GM23338 (cell line): Measurements from ENCODE around the gene TSPAN19. TPM values are rescaled to one million over a fixed set of nuclear protein-coding genes. Genes with fewer than 3 reads are reported as not detected.

ENCODE experiments used
- ATAC-seq: fragments of 200-7000 bp; cut with Tn5 transposase; 3 replicates; pipeline ENCODE4 v1.9.1; 2020
- DNase-seq: peaks from one replicate; pipeline ENCODE4 v3.0.0-alpha.2; 2015; ENCODE audit warnings: low spot score
- H2AFZ ChIP-seq: fragments of 200-600 bp; sonication (generic); 2 replicates; pipeline ENCODE4 v1.8.0; 2016; ENCODE audit warnings: antibody characterized with exemption, mild to moderate bottlenecking, moderate library complexity
- H3F3A ChIP-seq: fragments of 200-600 bp; sonication (generic); replicated peaks from 2 replicates; pipeline ENCODE4 v1.8.0; 2017; ENCODE audit warnings: antibody characterized with exemption, mixed run types, low read depth
- H3K27ac ChIP-seq: fragments of 200-600 bp; sonication (generic); 2 replicates; pipeline ENCODE4 v1.6.1; 2016; ENCODE audit warnings: low read depth
- H3K27me3 ChIP-seq: fragments of 200-600 bp; sonication (generic); 2 replicates; pipeline ENCODE4 v1.8.0; 2016; ENCODE audit warnings: mild to moderate bottlenecking, mixed run types, moderate library complexity; ENCODE audit not compliant: insufficient read depth
- H3K36me3 ChIP-seq: fragments of 200-600 bp; sonication (generic); 2 replicates; pipeline ENCODE4 v1.8.0; 2016; ENCODE audit warnings: mild to moderate bottlenecking; ENCODE audit not compliant: insufficient read depth
- H3K4me1 ChIP-seq: fragments of 200-600 bp; sonication (generic); 2 replicates; pipeline ENCODE4 v1.8.0; 2016; ENCODE audit warnings: mild to moderate bottlenecking, moderate library complexity; ENCODE audit not compliant: insufficient read depth
- H3K4me2 ChIP-seq: fragments of 200-600 bp; sonication (generic); 2 replicates; pipeline ENCODE4 v1.7.1; 2017; ENCODE audit warnings: mixed run types
- H3K4me3 ChIP-seq: fragments of 200-600 bp; sonication (generic); 2 replicates; pipeline ENCODE4 v1.6.1; 2016; ENCODE audit warnings: mixed run types
- H3K79me2 ChIP-seq: fragments of 200-600 bp; sonication (generic); replicated peaks from 2 replicates; pipeline ENCODE4 v1.8.0; 2017; ENCODE audit warnings: mild to moderate bottlenecking; ENCODE audit not compliant: insufficient read depth
- H3K9me2 ChIP-seq: fragments of 200-600 bp; sonication (generic); 2 replicates; pipeline ENCODE4 v1.8.0; 2017; ENCODE audit not compliant: insufficient read depth
- H4K20me1 ChIP-seq: fragments of 200-600 bp; sonication (generic); replicated peaks from 2 replicates; pipeline ENCODE4 v1.8.0; 2017; ENCODE audit warnings: mild to moderate bottlenecking; ENCODE audit not compliant: insufficient read depth
- H3K27ac Mint-ChIP-seq: 2 replicates; pipeline ENCODE4 v1.8.0; 2020; ENCODE audit warnings: inconsistent platforms, mild to moderate bottlenecking, moderate library complexity, mixed read lengths
- H3K27me3 Mint-ChIP-seq: 3 replicates; pipeline ENCODE4 v1.8.0; 2022; ENCODE audit warnings: low read depth, mild to moderate bottlenecking, moderate library complexity, mixed read lengths, inconsistent platforms; ENCODE audit not compliant: insufficient read depth, poor library complexity
- H3K36me3 Mint-ChIP-seq: 3 replicates; pipeline ENCODE4 v1.8.0; 2021; ENCODE audit warnings: low read depth, mild to moderate bottlenecking, inconsistent platforms, moderate library complexity, mixed read lengths
- H3K4me1 Mint-ChIP-seq: 3 replicates; pipeline ENCODE4 v1.8.0; 2020; ENCODE audit warnings: mild to moderate bottlenecking, inconsistent platforms, mixed read lengths
- H3K4me3 Mint-ChIP-seq: 3 replicates; pipeline ENCODE4 v1.8.0; 2021; ENCODE audit warnings: moderate library complexity, mild to moderate bottlenecking, inconsistent platforms, mixed read lengths
- H3K9me3 Mint-ChIP-seq: 3 replicates; pipeline ENCODE4 v1.8.0; 2020; ENCODE audit warnings: moderate library complexity, mild to moderate bottlenecking, inconsistent platforms, mixed read lengths
- CTCF ChIP-seq, 2 experiments: fragments of 200-600 bp in 1 of 2; sonication (generic) in 1 of 2; conservative IDR thresholded peaks; 2 replicates each; pipeline versions ENCODE4 v1.5.1 to v1.6.1; 2016 to 2017; ENCODE audit warnings: antibody characterized with exemption in 2 of 2, low read depth in 2 of 2, mild to moderate bottlenecking in 2 of 2, moderate library complexity in 1 of 2
- ETS1 ChIP-seq: IDR thresholded peaks from 2 replicates; pipeline ENCODE4 v1.6.1; 2016; ENCODE audit warnings: antibody characterized with exemption
- EZH2 ChIP-seq: fragments of 200-600 bp; sonication (generic); IDR thresholded peaks from one replicate; pipeline ENCODE4 v1.8.0; 2017; ENCODE audit warnings: antibody characterized with exemption, mild to moderate bottlenecking, low read depth; ENCODE audit not compliant: unreplicated experiment
- JUNB ChIP-seq: IDR thresholded peaks from one replicate; pipeline ENCODE4 v1.6.1; 2016; ENCODE audit warnings: antibody characterized with exemption; ENCODE audit not compliant: unreplicated experiment
- NANOG ChIP-seq: IDR thresholded peaks from 2 replicates; pipeline ENCODE4 v1.6.1; 2016; ENCODE audit warnings: antibody characterized with exemption, borderline replicate concordance
- POLR2AphosphoS5 ChIP-seq: IDR thresholded peaks from 2 replicates; pipeline ENCODE4 v1.6.1; 2016; ENCODE audit warnings: antibody characterized with exemption, low read depth
- STAT1 ChIP-seq: IDR thresholded peaks from one replicate; pipeline ENCODE4 v1.6.1; 2016; ENCODE audit warnings: antibody characterized with exemption; ENCODE audit not compliant: unreplicated experiment
- ZNF114 ChIP-seq: fragments of 250-450 bp; sonication (Bioruptor Pico); IDR thresholded peaks from 2 replicates; pipeline ENCODE4 v1.5.0; 2020; ENCODE audit warnings: mild to moderate bottlenecking, moderate library complexity
- ZNF331 ChIP-seq: fragments of 250-450 bp; sonication (Bioruptor Pico); IDR thresholded peaks from 2 replicates; pipeline ENCODE4 v1.5.0; 2020; ENCODE audit warnings: low read depth, mild to moderate bottlenecking, moderate library complexity
- ZNF462 ChIP-seq: fragments of 250-450 bp; sonication (Bioruptor Pico); IDR thresholded peaks from 2 replicates; pipeline ENCODE4 v1.5.0; 2020; ENCODE audit warnings: mild to moderate bottlenecking, moderate library complexity
- polyA plus RNA-seq: library from polyadenylated mRNA; unstranded; fragments of >200 nt; fragmentation: Nextera tagmentation; extraction: Ambion mirVana; gene quantifications from 2 replicates; pipeline ENCODE4 v1.2.1, GENCODE V29; 2016
- total RNA-seq: library from RNA; depleted of rRNA; stranded (reverse); fragments of >200 nt; shearing (Covaris generic); gene quantifications from 2 replicates; pipeline ENCODE4 v1.2.3, GENCODE V29; 2014
- TF ChIP-seq, protein P1 (sequence below): IDR thresholded peaks from one replicate; pipeline ENCODE4 v1.6.1; 2018; ENCODE audit warnings: antibody characterized with exemption; ENCODE audit not compliant: unreplicated experiment

Gene TSPAN19
- total and polyA plus RNA-seq, 2 experiments from 2014 or later: 0.44 to 0.80 TPM

- no peaks in the 10 kb centered on the region for H3K9me2 ChIP-seq
- no peak overlapping the region for H3K4me2 ChIP-seq
- no peaks in the 10 kb centered on the region for H3K4me1 ChIP-seq
- Mint-ChIP-seq H3K27ac (no peak overlapping the region), H3K4me3 (no peak overlapping the region), H3K36me3 (no peaks in the 10 kb centered on the region), H3K4me1 (peaks cover 5% of the 10 kb centered on the region), H3K27me3 (no peaks in the 10 kb centered on the region), H3K9me3 (no peaks in the 10 kb centered on the region)
- no peaks in the 10 kb centered on the region for H3K27me3 ChIP-seq
- H2AFZ ChIP-seq: no peak overlapping the region
- H3K27ac ChIP-seq: no peak overlapping the region
- no peak overlapping the region for H3K4me3 ChIP-seq
- ATAC-seq (no peak), DNase-seq (no peak)
- no peaks in the 10 kb centered on the region for H4K20me1 ChIP-seq
- H3F3A ChIP-seq: no peaks in the 10 kb centered on the region
- H3K79me2 ChIP-seq: no peaks in the 10 kb centered on the region
- H3K36me3 ChIP-seq: no peaks in the 10 kb centered on the region
- TF ChIP-seq POLR2AphosphoS5 (no peak), ZNF462 (no peak), JUNB (no peak), ETS1 (no peak), ZNF114 (CRISPR knock-in tag) (no peak), EZH2 (no peak), STAT1 (no peak), NANOG (no peak), ZNF331 (CRISPR knock-in tag) (no peak), CTCF (conservative IDR thresholded peaks at IDR 0.05; ENCODE audit: low read depth in 2 of 2) (no peak)
- TF ChIP-seq, protein P1, sequence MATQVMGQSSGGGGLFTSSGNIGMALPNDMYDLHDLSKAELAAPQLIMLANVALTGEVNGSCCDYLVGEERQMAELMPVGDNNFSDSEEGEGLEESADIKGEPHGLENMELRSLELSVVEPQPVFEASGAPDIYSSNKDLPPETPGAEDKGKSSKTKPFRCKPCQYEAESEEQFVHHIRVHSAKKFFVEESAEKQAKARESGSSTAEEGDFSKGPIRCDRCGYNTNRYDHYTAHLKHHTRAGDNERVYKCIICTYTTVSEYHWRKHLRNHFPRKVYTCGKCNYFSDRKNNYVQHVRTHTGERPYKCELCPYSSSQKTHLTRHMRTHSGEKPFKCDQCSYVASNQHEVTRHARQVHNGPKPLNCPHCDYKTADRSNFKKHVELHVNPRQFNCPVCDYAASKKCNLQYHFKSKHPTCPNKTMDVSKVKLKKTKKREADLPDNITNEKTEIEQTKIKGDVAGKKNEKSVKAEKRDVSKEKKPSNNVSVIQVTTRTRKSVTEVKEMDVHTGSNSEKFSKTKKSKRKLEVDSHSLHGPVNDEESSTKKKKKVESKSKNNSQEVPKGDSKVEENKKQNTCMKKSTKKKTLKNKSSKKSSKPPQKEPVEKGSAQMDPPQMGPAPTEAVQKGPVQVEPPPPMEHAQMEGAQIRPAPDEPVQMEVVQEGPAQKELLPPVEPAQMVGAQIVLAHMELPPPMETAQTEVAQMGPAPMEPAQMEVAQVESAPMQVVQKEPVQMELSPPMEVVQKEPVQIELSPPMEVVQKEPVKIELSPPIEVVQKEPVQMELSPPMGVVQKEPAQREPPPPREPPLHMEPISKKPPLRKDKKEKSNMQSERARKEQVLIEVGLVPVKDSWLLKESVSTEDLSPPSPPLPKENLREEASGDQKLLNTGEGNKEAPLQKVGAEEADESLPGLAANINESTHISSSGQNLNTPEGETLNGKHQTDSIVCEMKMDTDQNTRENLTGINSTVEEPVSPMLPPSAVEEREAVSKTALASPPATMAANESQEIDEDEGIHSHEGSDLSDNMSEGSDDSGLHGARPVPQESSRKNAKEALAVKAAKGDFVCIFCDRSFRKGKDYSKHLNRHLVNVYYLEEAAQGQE: no peak
Measured at GRCh38 chr12:85085066-85085465, 49.0 kb upstream of the TSPAN19 start.
